COLO668 (cell line): ENCODE data around the gene INPP5A.

Experiments used
- DNase-seq: peaks from one replicate; lab custom pipeline; 2025; ENCODE audit not compliant: unreplicated experiment; lab: John Stamatoyannopoulos, UW

The INPP5A gene

GRCh38 chr10:132517951-132518521 lies 19.6 kb upstream of the INPP5A start:
- DNase-seq: peak; percentile 4

GRCh38 chr10:132518572-132519381 lies 18.8 kb upstream of the INPP5A start:
- DNase-seq: peak; percentile 82

- no peak for DNase-seq
Observed at GRCh38 chr10:132519382-132520176, 18.0 kb upstream of the INPP5A start.

GRCh38 chr10:132520177-132520811 lies 17.3 kb upstream of the INPP5A start:
- DNase-seq: no peak

- no peak for DNase-seq
Observed at GRCh38 chr10:132521041-132521465, 16.5 kb upstream of the INPP5A start.

GRCh38 chr10:132521466-132522102 lies 16.0 kb upstream of the INPP5A start:
- no peak for DNase-seq

- no peak for DNase-seq
Observed at GRCh38 chr10:132522521-132523411, 14.8 kb upstream of the INPP5A start.

GRCh38 chr10:132523561-132524442 lies 13.8 kb upstream of the INPP5A start:
- DNase-seq: no peak

GRCh38 chr10:132524443-132525285 lies 12.9 kb upstream of the INPP5A start:
- no peak for DNase-seq

GRCh38 chr10:132526676-132527075 lies 10.9 kb upstream of the INPP5A start:
- no peak for DNase-seq

GRCh38 chr10:132527339-132528063 lies 10.1 kb upstream of the INPP5A start:
- DNase-seq: no peak

- DNase-seq: no peak
Observed at GRCh38 chr10:132528064-132528691, 9.4 kb upstream of the INPP5A start.

- DNase-seq: no peak
Observed at GRCh38 chr10:132532179-132532578, 5.4 kb upstream of the INPP5A start.

- no peak for DNase-seq
Observed at GRCh38 chr10:132532749-132533560, 4.6 kb upstream of the INPP5A start.

GRCh38 chr10:132533571-132534260 lies 3.9 kb upstream of the INPP5A start:
- no peak for DNase-seq
